Measurements from ENCODE around the gene KXD1.

KXD1 gene

GRCh38 chr19:18603958-18604819, 46.5 kb downstream of the KXD1 start:
- no peak for DNase-seq

GRCh38 chr19:18604820-18605159, 47.1 kb downstream of the KXD1 start:
- no peak for DNase-seq

GRCh38 chr19:18605196-18605545, 47.5 kb downstream of the KXD1 start:
- no peak for DNase-seq

GRCh38 chr19:18605546-18606280, 48.0 kb downstream of the KXD1 start:
- no peak for DNase-seq

- no peak for DNase-seq
These were observed 48.9 kb downstream of the KXD1 start, which contains the start of gene CRLF1 for GRCh38 chr19:18606281-18607225. TSS of gene CRLF1 (minus strand) at chr19:18606799. CDS start at chr19:18606656, 143 bp downstream.

- DNase-seq, result no peak
These were observed 49.8 kb downstream of the KXD1 start for GRCh38 chr19:18607226-18608101.

GRCh38 chr19:18608102-18608804, 50.6 kb downstream of the KXD1 start:
- no peak for DNase-seq

- DNase-seq, result no peak
These were observed 51.4 kb downstream of the KXD1 start for GRCh38 chr19:18608805-18609716.

GRCh38 chr19:18609717-18610051, 52.0 kb downstream of the KXD1 start:
- DNase-seq, result no peak

GRCh38 chr19:18610245-18610555, 52.5 kb downstream of the KXD1 start:
- DNase-seq, result no peak

GRCh38 chr19:18610556-18611326, 53.1 kb downstream of the KXD1 start:
- DNase-seq, result no peak

GRCh38 chr19:18611327-18612050, 53.8 kb downstream of the KXD1 start:
- DNase-seq, result no peak

- no peak for DNase-seq
These were observed 54.5 kb downstream of the KXD1 start for GRCh38 chr19:18612051-18612771.

GRCh38 chr19:18612772-18613588, 55.3 kb downstream of the KXD1 start, which contains the start of gene TMEM59L:
TSS of gene TMEM59L (plus strand) at chr19:18612870. CDS start at chr19:18612959, 89 bp downstream.
- no peak for DNase-seq

- DNase-seq, result no peak
These were observed 56.0 kb downstream of the KXD1 start for GRCh38 chr19:18613589-18614234.

GRCh38 chr19:18616023-18616422, 58.4 kb downstream of the KXD1 start:
- no peak for DNase-seq

- no peak for DNase-seq
These were observed 59.9 kb downstream of the KXD1 start for GRCh38 chr19:18617562-18617961.

Data from stimulated activated CD4-positive, alpha-beta T cell treated with anti-CD3 and anti-CD28 coated beads, Interleukin-4, amount 100 ng/mL, for 24 hours (primary cell).